H1 (cell line): ENCODE results near the gene ASCC3. TPM values are rescaled to one million over a fixed set of nuclear protein-coding genes. Genes with fewer than 3 reads are reported as not detected.

ENCODE experiments used
- CTCF ChIA-PET: fragments of 300-600 bp; sonication (Branson Sonifier 250); formaldehyde crosslinking; loops from one replicate; lab custom pipeline; 2021; ENCODE audit not compliant: partially characterized antibody; lab: Charles Lee
- POLR2A ChIA-PET: fragments of 300-600 bp; sonication (Branson Sonifier 250); formaldehyde crosslinking; loops from one replicate; lab custom pipeline; 2021; ENCODE audit warnings: inconsistent platforms; ENCODE audit not compliant: partially characterized antibody; lab: Charles Lee
- DNase-seq, 2 experiments: peaks; one replicate each; pipeline versions ENCODE4 v3.0.0 to v3.0.0-alpha.2; 2010 to 2022; ENCODE audit warnings: low spot score in 2 of 2, low read depth in 1 of 2, mixed read lengths in 1 of 2
- FAIRE-seq: peaks from 2 replicates; lab custom pipeline; 2011; peaks lifted over from hg19 to GRCh38; lab: Jason Lieb, UNC
- H2AFZ ChIP-seq: 2 replicates; pipeline ENCODE4 v1.8.1; 2012; ENCODE audit warnings: low read length, inconsistent platforms
- H2AK5ac ChIP-seq: 2 replicates; pipeline ENCODE4 v1.6.1; 2013; ENCODE audit warnings: low read depth, low read length
- H2BK120ac ChIP-seq: replicated peaks from 2 replicates; pipeline ENCODE3; 2013; ENCODE audit warnings: low read depth, low read length, inconsistent platforms
- H2BK12ac ChIP-seq: 2 replicates; pipeline ENCODE4 v1.6.1; 2013; ENCODE audit warnings: low read depth, low read length
- H2BK15ac ChIP-seq: 2 replicates; pipeline ENCODE4 v1.6.1; 2013; ENCODE audit warnings: low read length
- H2BK20ac ChIP-seq: 2 replicates; pipeline ENCODE4 v1.6.1; 2013; ENCODE audit warnings: low read length
- H2BK5ac ChIP-seq: 2 replicates; pipeline ENCODE4 v1.6.1; 2013; ENCODE audit warnings: low read depth, low read length
- H3K14ac ChIP-seq: 2 replicates; pipeline ENCODE4 v1.6.1; 2013; ENCODE audit warnings: inconsistent platforms; ENCODE audit not compliant: insufficient read length
- H3K18ac ChIP-seq: 2 replicates; pipeline ENCODE4 v1.6.1; 2013; ENCODE audit warnings: low read length; ENCODE audit errors: extremely low read depth
- H3K23ac ChIP-seq: 2 replicates; pipeline ENCODE4 v1.6.1; 2013; ENCODE audit warnings: inconsistent platforms; ENCODE audit not compliant: insufficient read length
- H3K23me2 ChIP-seq: 2 replicates; pipeline ENCODE4 v1.6.1; 2013; ENCODE audit warnings: low read depth, low read length
- H3K27ac ChIP-seq: 2 replicates; pipeline ENCODE4 v1.6.1; 2011; ENCODE audit warnings: low read depth, low read length, inconsistent platforms
- H3K27me3 ChIP-seq, 4 experiments: replicated peaks in 1 of 4; 1 replicate in 1 of 4; 2 replicates in 3 of 4; pipeline versions ENCODE4 v1.6.1 to v1.8.1; 2011 to 2013; ENCODE audit warnings: low read length in 3 of 4, mild to moderate bottlenecking in 3 of 4, inconsistent platforms in 2 of 4, mixed read lengths in 2 of 4, moderate library complexity in 1 of 4; ENCODE audit not compliant: control insufficient read depth in 3 of 4, insufficient read depth in 3 of 4; ENCODE audit errors: extremely low read depth in 1 of 4
- H3K36me3 ChIP-seq, 4 experiments: 2 replicates each; pipeline versions ENCODE4 v1.6.1 to v1.8.1; 2011 to 2013; ENCODE audit warnings: mild to moderate bottlenecking in 4 of 4, low read length in 3 of 4, moderate library complexity in 2 of 4, control low read depth in 1 of 4, inconsistent platforms in 1 of 4; ENCODE audit not compliant: insufficient read depth in 4 of 4, control insufficient read depth in 2 of 4
- H3K4ac ChIP-seq: replicated peaks from 2 replicates; pipeline ENCODE3; 2013; ENCODE audit warnings: low read length, low read depth, mixed read lengths, inconsistent platforms; ENCODE audit not compliant: insufficient read length
- H3K4me1 ChIP-seq, 4 experiments: replicated peaks in 1 of 4; 1 replicate in 1 of 4; 2 replicates in 3 of 4; pipeline versions ENCODE4 v1.6.1 to v1.8.1; 2011 to 2013; ENCODE audit warnings: low read length in 3 of 4, inconsistent platforms in 2 of 4, mixed read lengths in 1 of 4; ENCODE audit not compliant: insufficient read depth in 4 of 4, control insufficient read depth in 3 of 4
- H3K4me2 ChIP-seq, 2 experiments: 2 replicates each; pipeline versions ENCODE4 v1.6.1 to v1.8.1; 2011 to 2013; ENCODE audit warnings: low read depth in 2 of 2, low read length in 2 of 2, control low read depth in 1 of 2, inconsistent platforms in 1 of 2, mild to moderate bottlenecking in 1 of 2; ENCODE audit not compliant: insufficient read depth in 1 of 2
- H3K4me3 ChIP-seq, 4 experiments: fragments of 200-600, 300-600 bp in 1 of 4; sonication (generic), shearing (Covaris generic), sonication (Bioruptor Twin) in 1 of 4; 2 replicates each; pipeline versions ENCODE4 v1.5.1 to v1.8.1; 2011 to 2016; ENCODE audit warnings: low read length in 4 of 4, low read depth in 3 of 4, control low read depth in 2 of 4, inconsistent platforms in 2 of 4, mild to moderate bottlenecking in 2 of 4, mixed read lengths in 1 of 4, moderate library complexity in 1 of 4; ENCODE audit not compliant: insufficient read depth in 2 of 4; ENCODE audit errors: extremely low read depth in 1 of 4
- H3K56ac ChIP-seq: replicated peaks from 2 replicates; pipeline ENCODE3; 2013; ENCODE audit warnings: low read depth, mild to moderate bottlenecking, mixed read lengths, low read length, inconsistent platforms; ENCODE audit not compliant: insufficient read length
- H3K79me1 ChIP-seq: 2 replicates; pipeline ENCODE4 v1.6.1; 2013; ENCODE audit warnings: low read depth, low read length, control low read depth
- H3K79me2 ChIP-seq, 2 experiments: 2 replicates each; pipeline versions ENCODE4 v1.6.1 to v1.8.1; 2012 to 2013; ENCODE audit warnings: low read length in 2 of 2, mild to moderate bottlenecking in 2 of 2, inconsistent platforms in 1 of 2; ENCODE audit not compliant: insufficient read depth in 2 of 2, control insufficient read depth in 1 of 2
- H3K9ac ChIP-seq, 4 experiments: replicated peaks in 1 of 4; 1 replicate in 1 of 4; 2 replicates in 3 of 4; pipeline versions ENCODE4 v1.6.1 to v1.8.1; 2011 to 2013; ENCODE audit warnings: low read depth in 3 of 4, low read length in 3 of 4, control low read depth in 2 of 4, mild to moderate bottlenecking in 2 of 4, moderate library complexity in 2 of 4, inconsistent platforms in 1 of 4; ENCODE audit errors: extremely low read depth in 1 of 4
- H3K9me3 ChIP-seq, 2 experiments: 2 replicates each; pipeline versions ENCODE4 v1.6.1 to v1.8.1; 2012 to 2013; ENCODE audit warnings: mild to moderate bottlenecking in 2 of 2, moderate library complexity in 2 of 2, control low read depth in 1 of 2, inconsistent platforms in 1 of 2, low read depth in 1 of 2, low read length in 1 of 2, mixed read lengths in 1 of 2; ENCODE audit not compliant: insufficient read depth in 2 of 2
- H4K20me1 ChIP-seq, 2 experiments: replicated peaks in 1 of 2; 2 replicates each; pipeline versions ENCODE3 to v1.8.1; 2011 to 2013; ENCODE audit warnings: inconsistent platforms in 2 of 2, low read length in 2 of 2, mild to moderate bottlenecking in 1 of 2; ENCODE audit not compliant: insufficient read depth in 2 of 2, control insufficient read depth in 1 of 2
- H4K5ac ChIP-seq: 2 replicates; pipeline ENCODE4 v1.6.1; 2013; ENCODE audit warnings: low read length, low read depth, mixed read lengths, inconsistent platforms; ENCODE audit not compliant: insufficient read length
- H4K8ac ChIP-seq: 2 replicates; pipeline ENCODE4 v1.8.0; 2013; ENCODE audit warnings: mild to moderate bottlenecking, moderate library complexity, low read length, inconsistent platforms; ENCODE audit not compliant: insufficient read depth; ENCODE audit errors: extremely low read depth
- H4K91ac ChIP-seq: replicated peaks from 2 replicates; pipeline ENCODE3; 2013; ENCODE audit warnings: low read length, mixed read lengths, inconsistent platforms; ENCODE audit not compliant: insufficient read length
- ASH2L ChIP-seq: fragments of 200-600, 300-600 bp; sonication (generic); IDR thresholded peaks from one replicate; pipeline ENCODE4 v1.7.1; 2017; ENCODE audit warnings: low read length
- CHD2 ChIP-seq: IDR thresholded peaks from 2 replicates; pipeline ENCODE4 v1.6.1; 2012; ENCODE audit warnings: low read length, improper control_type of control experiment
- KDM5A ChIP-seq: fragments of 200-600 bp; IDR thresholded peaks from 2 replicates; pipeline ENCODE4 v1.7.1; 2012; ENCODE audit warnings: mild to moderate bottlenecking, low read length, inconsistent platforms, mixed read lengths
- MAFK ChIP-seq: IDR thresholded peaks from 2 replicates; pipeline ENCODE4 v1.6.1; 2012; ENCODE audit warnings: low read depth, mild to moderate bottlenecking, improper control_type of control experiment, low read length
- MAX ChIP-seq: IDR thresholded peaks from 2 replicates; pipeline ENCODE4 v1.6.1; 2012; ENCODE audit warnings: inconsistent platforms
- POU5F1 ChIP-seq: IDR thresholded peaks from 2 replicates; pipeline ENCODE4 v1.6.1; 2011; ENCODE audit warnings: low read depth, mild to moderate bottlenecking, low read length, moderate library complexity
- RFX5 ChIP-seq: IDR thresholded peaks from 2 replicates; pipeline ENCODE4 v1.6.1; 2011; ENCODE audit warnings: low read depth, low read length, improper control_type of control experiment, borderline replicate concordance
- SAP30 ChIP-seq: fragments of 300-600 bp; sonication (generic); IDR thresholded peaks from 2 replicates; pipeline ENCODE4 v1.7.1; 2012; ENCODE audit warnings: low read length, moderate library complexity, mild to moderate bottlenecking, inconsistent platforms; ENCODE audit not compliant: insufficient read depth, insufficient replicate concordance
- SIN3A ChIP-seq, 2 experiments: IDR thresholded peaks in 1 of 2; conservative IDR thresholded peaks in 1 of 2; 2 replicates each; pipeline ENCODE4 v1.6.1; 2011 to 2012; ENCODE audit warnings: low read length in 2 of 2, improper control_type of control experiment in 1 of 2, low read depth in 1 of 2, mild to moderate bottlenecking in 1 of 2
- SIRT6 ChIP-seq: IDR thresholded peaks from one replicate; pipeline ENCODE4 v1.7.1; 2012; ENCODE audit warnings: low read length, inconsistent platforms
- SRF ChIP-seq: IDR thresholded peaks from 2 replicates; pipeline ENCODE4 v1.6.1; 2011; ENCODE audit warnings: mild to moderate bottlenecking, low read depth, low read length, moderate library complexity
- SUZ12 ChIP-seq: fragments of 200-600 bp; sonication (generic); IDR thresholded peaks from 2 replicates; pipeline ENCODE4 v1.6.1; 2012; ENCODE audit warnings: mild to moderate bottlenecking, inconsistent platforms, low read length, moderate library complexity, mixed read lengths
- WGBS, 2 experiments: shearing (Covaris generic) in 1 of 2; methylation state at CpG; one replicate each; pipeline versions ENCODE4 v1.1.6 to v1.1.7; 2013 to 2015; ENCODE audit warnings: low lambda C conversion rate in 2 of 2, mixed read lengths in 2 of 2, inconsistent platforms in 1 of 2, low coverage in 1 of 2, missing lambda C conversion rate in 1 of 2; ENCODE audit not compliant: insufficient replicate concordance in 2 of 2, insufficient coverage in 1 of 2, insufficient read length in 1 of 2; ENCODE audit errors: extremely low coverage in 1 of 2, missing lambda C conversion rate in 1 of 2; 5-methylcytosine and 5-hydroxymethylcytosine counted together
- polyA plus RNA-seq, 7 experiments: library from polyadenylated mRNA; depleted of rRNA in 3 of 7; stranded (reverse) in 5 of 7; unstranded in 2 of 7; fragments of >200 nt in 5 of 7; fragments of 200-250 nt in 2 of 7; gene quantifications; 1 replicate in 5 of 7; 2 replicates in 1 of 7; 4 replicates in 1 of 7; pipeline versions ENCODE4 v1.2.1 to v1.2.3, GENCODE V29; 2011 to 2013; ENCODE audit warnings: missing spikeins in 2 of 7, mixed read lengths in 2 of 7
- total RNA-seq: library from RNA; stranded (reverse); fragmentation: NEBNext Ultra II Directional; extraction: Animal tissue kit (Norgen Biotek cat#: 25700); gene quantifications from 2 replicates; pipeline ENCODE4 v1.2.1, GENCODE V29; 2021

Gene ASCC3
- total and polyA plus RNA-seq, 2 of the 8 experiments (the other 6 are each of a cell fraction or from before 2014, with no cell fraction given), result 37.5 to 77.8 TPM

DNA sequence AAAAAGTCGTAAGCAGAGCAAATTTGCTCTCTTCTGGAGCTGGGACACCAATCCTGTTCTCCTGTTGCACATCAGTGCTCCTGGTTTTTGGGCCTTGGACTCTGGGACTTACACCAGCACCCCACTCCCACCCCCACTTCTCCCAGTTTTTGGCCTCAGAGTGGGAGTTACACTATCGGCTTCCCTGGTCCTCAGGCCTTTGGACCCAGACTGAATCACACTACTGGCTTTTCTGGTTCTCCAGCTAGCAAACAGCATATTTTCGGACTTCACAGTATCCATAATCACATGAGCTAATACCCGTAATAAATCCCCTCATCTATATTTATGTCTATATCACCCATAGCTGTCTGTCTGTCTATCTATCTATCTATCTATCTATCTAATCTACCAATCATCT is 23.2 kb upstream of the ASCC3 start:
- Histone ChIP-seq H4K91ac (no peak overlapping the region), H3K4me2 (no peak overlapping the region), H3K36me3 (no peaks in the 10 kb centered on the region), H4K5ac (no peak overlapping the region), H3K14ac (no peak overlapping the region), H3K9ac (no peak overlapping the region), H2BK12ac (no peak overlapping the region), H2BK15ac (no peak overlapping the region), H2BK5ac (no peak overlapping the region), H3K18ac (no peak overlapping the region), H3K79me2 (no peaks in the 10 kb centered on the region), H3K9me3 (no peaks in the 10 kb centered on the region), H2BK20ac (no peak overlapping the region), H3K23ac (no peak overlapping the region), H3K4me3 (no peak overlapping the region), H3K79me1 (no peaks in the 10 kb centered on the region), H3K23me2 (no peaks in the 10 kb centered on the region), H2AFZ (no peak overlapping the region), H3K27ac (no peak overlapping the region), H3K4me1 (peaks cover 0 to 3% (median 0%) of the 10 kb centered on the region in 4 experiments; a peak in 1 of 7 replicates), H4K20me1 (no peaks in the 10 kb centered on the region), H3K27me3 (no peaks in the 10 kb centered on the region), H3K56ac (no peak overlapping the region), H4K8ac (no peak overlapping the region), H3K4ac (no peak overlapping the region), H2AK5ac (no peak overlapping the region), H2BK120ac (no peak overlapping the region)
- ChIA-PET CTCF (interaction anchor here (1.1 to 1.6 kb wide), 3 partner anchors 9 to 323 kb away, joined by 4 to 8 read pairs (median 5); no protein-coding TSS in a partner anchor), POLR2A (interaction anchor here (1.0 kb wide), 1 partner anchor 10 kb away, joined by 3 read pairs; no protein-coding TSS in a partner anchor)
- no peak for FAIRE-seq
- 92% methylated on average over 4 of the region's 4 CpGs; no CpG with 5 or more reads in 1 of the 2 experiments for WGBS, 2 experiments
- DNase-seq, result no peak
- TF ChIP-seq KDM5A (no peak), MAX (no peak), SRF (no peak), SAP30 (no peak), CHD2 (no peak), RFX5 (no peak), SUZ12 (no peak), SIN3A (conservative IDR thresholded peaks at IDR 0.05 in 1 of 2, IDR thresholded peaks at IDR 0.05 in 1 of 2; ENCODE audit: low read depth in 1 of 2, low read length in 2 of 2) (no peak), POU5F1 (no peak), ASH2L (no peak), MAFK (no peak), SIRT6 (no peak)
